Fibroblast of lung (primary cell): ENCODE data around the gene TSBP1.
"Not testable (repeated sequence)": the region's sequence is repeated elsewhere in the genome, so short reads cannot be mapped to it uniquely, and the experiment has no call there.

ENCODE experiments used
- EZH2 ChIP-seq: IDR thresholded peaks from 2 replicates; pipeline ENCODE4 v1.5.1; 2012; ENCODE audit warnings: low read length, control low read depth, mild to moderate bottlenecking; ENCODE audit errors: missing control alignments
- TF ChIP-seq, protein P1 (sequence below), 2 donors: IDR thresholded peaks in 1 of 2; conservative IDR thresholded peaks in 1 of 2; 1 replicate in 1 of 2; 2 replicates in 1 of 2; pipeline ENCODE4 v1.5.1; 2011 to 2012; ENCODE audit warnings: low read length in 2 of 2, control low read depth in 1 of 2, inconsistent platforms in 1 of 2, low read depth in 1 of 2, mild to moderate bottlenecking in 1 of 2

- TF ChIP-seq, protein P1, sequence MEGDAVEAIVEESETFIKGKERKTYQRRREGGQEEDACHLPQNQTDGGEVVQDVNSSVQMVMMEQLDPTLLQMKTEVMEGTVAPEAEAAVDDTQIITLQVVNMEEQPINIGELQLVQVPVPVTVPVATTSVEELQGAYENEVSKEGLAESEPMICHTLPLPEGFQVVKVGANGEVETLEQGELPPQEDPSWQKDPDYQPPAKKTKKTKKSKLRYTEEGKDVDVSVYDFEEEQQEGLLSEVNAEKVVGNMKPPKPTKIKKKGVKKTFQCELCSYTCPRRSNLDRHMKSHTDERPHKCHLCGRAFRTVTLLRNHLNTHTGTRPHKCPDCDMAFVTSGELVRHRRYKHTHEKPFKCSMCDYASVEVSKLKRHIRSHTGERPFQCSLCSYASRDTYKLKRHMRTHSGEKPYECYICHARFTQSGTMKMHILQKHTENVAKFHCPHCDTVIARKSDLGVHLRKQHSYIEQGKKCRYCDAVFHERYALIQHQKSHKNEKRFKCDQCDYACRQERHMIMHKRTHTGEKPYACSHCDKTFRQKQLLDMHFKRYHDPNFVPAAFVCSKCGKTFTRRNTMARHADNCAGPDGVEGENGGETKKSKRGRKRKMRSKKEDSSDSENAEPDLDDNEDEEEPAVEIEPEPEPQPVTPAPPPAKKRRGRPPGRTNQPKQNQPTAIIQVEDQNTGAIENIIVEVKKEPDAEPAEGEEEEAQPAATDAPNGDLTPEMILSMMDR (conservative IDR thresholded peaks at IDR 0.05 in 1 of 2, IDR thresholded peaks at IDR 0.05 in 1 of 2; ENCODE audit: low read depth in 1 of 2, low read length in 2 of 2): not testable (repeated sequence)
- TF ChIP-seq EZH2: not testable (repeated sequence)
Measured at GRCh38 chr6:32268459-32268858, 103.2 kb downstream of the TSBP1 start.
